ENCODE results near the gene ZSCAN12.

DNA sequence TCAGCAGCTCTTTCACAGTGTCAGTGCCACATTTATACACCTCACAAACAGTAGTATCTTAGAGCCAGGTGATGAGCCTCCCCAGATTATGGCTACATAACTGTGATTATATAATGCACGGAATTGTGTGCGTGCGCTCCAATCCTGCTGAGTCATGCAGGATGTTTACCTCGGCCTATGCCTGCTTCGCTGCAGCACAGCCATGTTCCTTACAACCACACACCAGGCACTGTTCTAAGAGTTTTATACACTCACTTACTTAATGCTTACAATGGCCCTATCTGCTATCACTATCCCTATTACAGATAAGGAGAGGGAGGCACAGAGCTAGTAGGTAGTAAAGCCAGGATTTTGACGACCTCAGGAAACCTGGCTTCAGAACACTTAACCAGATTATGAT, 42.5 kb downstream of the ZSCAN12 start:
- no peak for TF ChIP-seq POLR2A (IDR thresholded peaks at IDR 0.05)
- TF ChIP-seq, protein P1, sequence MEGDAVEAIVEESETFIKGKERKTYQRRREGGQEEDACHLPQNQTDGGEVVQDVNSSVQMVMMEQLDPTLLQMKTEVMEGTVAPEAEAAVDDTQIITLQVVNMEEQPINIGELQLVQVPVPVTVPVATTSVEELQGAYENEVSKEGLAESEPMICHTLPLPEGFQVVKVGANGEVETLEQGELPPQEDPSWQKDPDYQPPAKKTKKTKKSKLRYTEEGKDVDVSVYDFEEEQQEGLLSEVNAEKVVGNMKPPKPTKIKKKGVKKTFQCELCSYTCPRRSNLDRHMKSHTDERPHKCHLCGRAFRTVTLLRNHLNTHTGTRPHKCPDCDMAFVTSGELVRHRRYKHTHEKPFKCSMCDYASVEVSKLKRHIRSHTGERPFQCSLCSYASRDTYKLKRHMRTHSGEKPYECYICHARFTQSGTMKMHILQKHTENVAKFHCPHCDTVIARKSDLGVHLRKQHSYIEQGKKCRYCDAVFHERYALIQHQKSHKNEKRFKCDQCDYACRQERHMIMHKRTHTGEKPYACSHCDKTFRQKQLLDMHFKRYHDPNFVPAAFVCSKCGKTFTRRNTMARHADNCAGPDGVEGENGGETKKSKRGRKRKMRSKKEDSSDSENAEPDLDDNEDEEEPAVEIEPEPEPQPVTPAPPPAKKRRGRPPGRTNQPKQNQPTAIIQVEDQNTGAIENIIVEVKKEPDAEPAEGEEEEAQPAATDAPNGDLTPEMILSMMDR (IDR thresholded peaks at IDR 0.05), result no peak
- TF ChIP-seq POLR2AphosphoS5 (IDR thresholded peaks at IDR 0.05), result no peak
- TF ChIP-seq EP300 (IDR thresholded peaks at IDR 0.05; ENCODE audit: low read depth), result no peak
